Activated naive CD4-positive, alpha-beta T cell treated with anti-CD3 and anti-CD28 coated beads, Interleukin-2, amount 50 U/mL, for 72 hours (primary cell): ENCODE measurements around the gene ZBTB22. TPM values are rescaled to one million over a fixed set of nuclear protein-coding genes. Genes with fewer than 3 reads are reported as not detected.

Source experiments
- ATAC-seq, 2 donors: fragments of 150-1000 bp; cut with Tn5 transposase; 2 replicates each; pipeline ENCODE4 v1.10.0; 2021; ENCODE audit warnings: mild to moderate bottlenecking in 2 of 2, moderate library complexity in 2 of 2
- DNase-seq, 2 donors: peaks; one replicate each; pipeline ENCODE4 v3.0.0; 2021 to 2022; ENCODE audit warnings: low spot score in 2 of 2
- H3K27ac Mint-ChIP-seq, 2 donors: one replicate each; pipeline ENCODE4 v1.8.0; 2022; ENCODE audit warnings: mild to moderate bottlenecking in 2 of 2, mixed read lengths in 2 of 2
- H3K36me3 Mint-ChIP-seq, 2 donors: one replicate each; pipeline ENCODE4 v1.8.0; 2022; ENCODE audit warnings: mixed read lengths in 2 of 2
- H3K9me3 Mint-ChIP-seq, 2 donors: one replicate each; pipeline ENCODE4 v1.8.0; 2022; ENCODE audit warnings: mixed read lengths in 2 of 2
- total RNA-seq, 2 donors: library from RNA; stranded (reverse); gene quantifications; one replicate each; pipeline ENCODE4 v1.2.3, GENCODE V29; 2022

The ZBTB22 gene
- total RNA-seq, 2 donors from 2014 or later, result 12.2 to 18.2 TPM

GRCh38 chr6:33339193-33339592 is 21.6 kb upstream of the ZBTB22 start:
- ATAC-seq, result no peak
- no peaks in the 10 kb centered on the region for H3K9me3 Mint-ChIP-seq

GRCh38 chr6:33336495-33336894 is 19.0 kb upstream of the ZBTB22 start:
- H3K36me3 Mint-ChIP-seq, result no peaks in the 10 kb centered on the region
- DNase-seq, result no peak
- H3K9me3 Mint-ChIP-seq, result no peaks in the 10 kb centered on the region
- no peak for ATAC-seq
- no peak overlapping the region for H3K27ac Mint-ChIP-seq

More at GRCh38 chr6:33339193-33339592, 21.6 kb upstream of the ZBTB22 start:
- H3K36me3 Mint-ChIP-seq, result no peaks in the 10 kb centered on the region
- no peak for DNase-seq
- H3K27ac Mint-ChIP-seq, result no peak overlapping the region

GRCh38 chr6:33335916-33336315 is 18.4 kb upstream of the ZBTB22 start:
- no peak for ATAC-seq
- no peak for DNase-seq
- Mint-ChIP-seq H3K27ac (no peak overlapping the region), H3K36me3 (no peaks in the 10 kb centered on the region), H3K9me3 (no peaks in the 10 kb centered on the region)

- DNase-seq, result no peak
- no peak for ATAC-seq
- Mint-ChIP-seq H3K9me3 (no peaks in the 10 kb centered on the region), H3K36me3 (no peaks in the 10 kb centered on the region), H3K27ac (no peak overlapping the region)
Measured at GRCh38 chr6:33333666-33334065, 16.1 kb upstream of the ZBTB22 start.

GRCh38 chr6:33330736-33331135 is 13.2 kb upstream of the ZBTB22 start:
- Mint-ChIP-seq H3K36me3 (no peaks in the 10 kb centered on the region), H3K27ac (no peak overlapping the region), H3K9me3 (no peaks in the 10 kb centered on the region)
- ATAC-seq, result no peak
- no peak for DNase-seq

- DNase-seq (no peak), ATAC-seq (no peak)
- Mint-ChIP-seq H3K36me3 (peaks cover 0 to under 1% of the 10 kb centered on the region in 2 donors), H3K27ac (no peak overlapping the region), H3K9me3 (no peaks in the 10 kb centered on the region)
Measured at GRCh38 chr6:33329058-33329457, 11.5 kb upstream of the ZBTB22 start.

- ATAC-seq (no peak), DNase-seq (no peak)
- peaks cover 38 to 42% of the 10 kb centered on the region in 2 donors for H3K36me3 Mint-ChIP-seq
- H3K9me3 Mint-ChIP-seq, result no peaks in the 10 kb centered on the region
- peak overlapping the region in 1 of 2 donors; percentile 96 for H3K27ac Mint-ChIP-seq
Measured at GRCh38 chr6:33324125-33324524, 6.6 kb upstream of the ZBTB22 start.

- H3K27ac Mint-ChIP-seq, result peak overlapping the region; percentile 96 to 98
- no peaks in the 10 kb centered on the region for H3K9me3 Mint-ChIP-seq
- DNase-seq (no peak), ATAC-seq (no peak)
- peaks cover 43% of the 10 kb centered on the region in 2 donors for H3K36me3 Mint-ChIP-seq
Measured at GRCh38 chr6:33323623-33323948, 6.0 kb upstream of the ZBTB22 start.

GRCh38 chr6:33321227-33321626 is 3.7 kb upstream of the ZBTB22 start:
- H3K36me3 Mint-ChIP-seq, result peaks cover 43 to 55% of the 10 kb centered on the region in 2 donors
- ATAC-seq (no peak), DNase-seq (no peak)
- peak overlapping the region; percentile 48 to 96 for H3K27ac Mint-ChIP-seq
- no peaks in the 10 kb centered on the region for H3K9me3 Mint-ChIP-seq

- ATAC-seq (no peak), DNase-seq (no peak)
- Mint-ChIP-seq H3K36me3 (peaks cover 43 to 56% of the 10 kb centered on the region in 2 donors), H3K27ac (peak overlapping the region; percentile 85 to 96), H3K9me3 (no peaks in the 10 kb centered on the region)
Measured at GRCh38 chr6:33320315-33321181, 3.0 kb upstream of the ZBTB22 start.

GRCh38 chr6:33319939-33320314 is 2.4 kb upstream of the ZBTB22 start:
- H3K36me3 Mint-ChIP-seq, result peaks cover 43 to 56% of the 10 kb centered on the region in 2 donors
- H3K9me3 Mint-ChIP-seq, result no peaks in the 10 kb centered on the region
- no peak for DNase-seq
- H3K27ac Mint-ChIP-seq, result peak overlapping the region in 1 of 2 donors; percentile 85
- ATAC-seq, result no peak

- Mint-ChIP-seq H3K36me3 (peaks cover 41 to 57% of the 10 kb centered on the region in 2 donors), H3K9me3 (no peaks in the 10 kb centered on the region), H3K27ac (peak overlapping the region; percentile 88 to 99)
- no peak for ATAC-seq
- no peak for DNase-seq
Measured at GRCh38 chr6:33318426-33319073, 1.0 kb upstream of the ZBTB22 start.

GRCh38 chr6:33317419-33317668 is 200 bp downstream of the ZBTB22 start:
- DNase-seq (peak in 1 of 2 donors; percentile 64), ATAC-seq (no peak)
- H3K9me3 Mint-ChIP-seq, result no peaks in the 10 kb centered on the region
- peaks cover 41 to 62% of the 10 kb centered on the region in 2 donors for H3K36me3 Mint-ChIP-seq
- peak overlapping the region; percentile 74 to 88 for H3K27ac Mint-ChIP-seq

GRCh38 chr6:33316603-33317418 is 733 bp downstream of the ZBTB22 start:
- Mint-ChIP-seq H3K27ac (peak overlapping the region; percentile 84 to 98), H3K9me3 (no peaks in the 10 kb centered on the region), H3K36me3 (peaks cover 38 to 62% of the 10 kb centered on the region in 2 donors)
- ATAC-seq, result no peak
- DNase-seq, result no peak

- Mint-ChIP-seq H3K36me3 (peaks cover 34 to 59% of the 10 kb centered on the region in 2 donors), H3K9me3 (no peaks in the 10 kb centered on the region), H3K27ac (peak overlapping the region; percentile 84 to 98)
- DNase-seq (no peak), ATAC-seq (no peak)
Measured at GRCh38 chr6:33315793-33316602, 1.5 kb downstream of the ZBTB22 start.

GRCh38 chr6:33314943-33315792 is 2.4 kb downstream of the ZBTB22 start:
- peaks cover 26 to 54% of the 10 kb centered on the region in 2 donors for H3K36me3 Mint-ChIP-seq
- no peak for ATAC-seq

More at GRCh38 chr6:33314943-33315792, 2.4 kb downstream of the ZBTB22 start:
- no peak for DNase-seq
- peak overlapping the region; percentile 98 to 99 for H3K27ac Mint-ChIP-seq
- no peaks in the 10 kb centered on the region for H3K9me3 Mint-ChIP-seq
